Measurements from ENCODE around the gene IGF2BP3.

IGF2BP3 gene

GRCh38 chr7:23377134-23377533 is 93.2 kb downstream of the IGF2BP3 start:
- no peak for DNase-seq (ENCODE audit: low read depth in 2 of 2)

- peak in 1 of 2 donors; percentile 8 for DNase-seq (ENCODE audit: low read depth in 2 of 2)
Observed at GRCh38 chr7:23373151-23374004, 96.9 kb downstream of the IGF2BP3 start.

GRCh38 chr7:23372611-23373010 is 97.7 kb downstream of the IGF2BP3 start:
- DNase-seq (ENCODE audit: low read depth in 2 of 2), result no peak

- DNase-seq (ENCODE audit: low read depth in 2 of 2), result no peak
Observed at GRCh38 chr7:23371654-23372053, 98.6 kb downstream of the IGF2BP3 start.

GRCh38 chr7:23369695-23370404 is 100.4 kb downstream of the IGF2BP3 start:
- no peak for DNase-seq (ENCODE audit: low read depth in 2 of 2)

- no peak for DNase-seq (ENCODE audit: low read depth in 2 of 2)
Observed at GRCh38 chr7:23369100-23369499, 101.2 kb downstream of the IGF2BP3 start.

GRCh38 chr7:23358152-23358674 is 112.1 kb downstream of the IGF2BP3 start:
- no peak for DNase-seq (ENCODE audit: low read depth in 2 of 2)

- DNase-seq (ENCODE audit: low read depth in 2 of 2), result no peak
Observed at GRCh38 chr7:23357190-23358093, 112.8 kb downstream of the IGF2BP3 start.

GRCh38 chr7:23356726-23357125 is 113.6 kb downstream of the IGF2BP3 start:
- no peak for DNase-seq (ENCODE audit: low read depth in 2 of 2)

GRCh38 chr7:23356168-23356567 is 114.1 kb downstream of the IGF2BP3 start:
- no peak for DNase-seq (ENCODE audit: low read depth in 2 of 2)

- DNase-seq (ENCODE audit: low read depth in 2 of 2), result no peak
Observed at GRCh38 chr7:23353172-23353571, 117.1 kb downstream of the IGF2BP3 start.

GRCh38 chr7:23350466-23350865 is 119.8 kb downstream of the IGF2BP3 start:
- DNase-seq (ENCODE audit: low read depth in 2 of 2), result no peak

GRCh38 chr7:23349484-23350157 is 120.7 kb downstream of the IGF2BP3 start:
- DNase-seq (ENCODE audit: low read depth in 2 of 2), result no peak

GRCh38 chr7:23347682-23348180 is 122.6 kb downstream of the IGF2BP3 start:
- no peak for DNase-seq (ENCODE audit: low read depth in 2 of 2)

GRCh38 chr7:23347033-23347681 is 123.1 kb downstream of the IGF2BP3 start:
- DNase-seq (ENCODE audit: low read depth in 2 of 2), result no peak

- DNase-seq (ENCODE audit: low read depth in 2 of 2), result no peak
Observed at GRCh38 chr7:23346316-23346715, 124.0 kb downstream of the IGF2BP3 start.

GRCh38 chr7:23345601-23346000 is 124.7 kb downstream of the IGF2BP3 start:
- DNase-seq (ENCODE audit: low read depth in 2 of 2), result no peak

GRCh38 chr7:23343806-23344475 is 126.3 kb downstream of the IGF2BP3 start:
- DNase-seq (ENCODE audit: low read depth in 2 of 2), result no peak

GRCh38 chr7:23343102-23343501 is 127.2 kb downstream of the IGF2BP3 start:
- DNase-seq (ENCODE audit: low read depth in 2 of 2), result no peak

Data from stimulated activated CD8-positive, alpha-beta memory T cell treated with anti-CD3 and anti-CD28 coated beads, Interleukin-2, amount 100 ng/mL, for 1 hour (primary cell).